ENCODE data around the gene ANXA9.

Gene ANXA9

GRCh38 chr1:151043163-151043562, 61.1 kb downstream of the ANXA9 start:
- POLR2A ChIA-PET, result interaction anchor here (0.6 kb wide), 1 partner anchor 64 kb away, joined by 3 read pairs; no protein-coding TSS in a partner anchor
- no peak for TF ChIP-seq ZNF10 (tag by site-specific recombination; IDR thresholded peaks at IDR 0.05)
- no peak for TF ChIP-seq TRIM28 (IDR thresholded peaks at IDR 0.05; ENCODE audit: borderline replicate concordance, low read length)
- no peak for TF ChIP-seq ZNF510 (tag by site-specific recombination; IDR thresholded peaks at IDR 0.05; ENCODE audit: insufficient replicate concordance)
- no peak for TF ChIP-seq ZBTB20 (tag by site-specific recombination; IDR thresholded peaks at IDR 0.05)
- no peak for TF ChIP-seq ZNF514 (tag by site-specific recombination; IDR thresholded peaks at IDR 0.05)
- TF ChIP-seq ZNF266 (tag by site-specific recombination; IDR thresholded peaks at IDR 0.05; ENCODE audit: low read depth), result no peak
- no peak for TF ChIP-seq ZNF311 (tag by site-specific recombination; IDR thresholded peaks at IDR 0.05; ENCODE audit: borderline replicate concordance)
- TF ChIP-seq, protein P1, sequence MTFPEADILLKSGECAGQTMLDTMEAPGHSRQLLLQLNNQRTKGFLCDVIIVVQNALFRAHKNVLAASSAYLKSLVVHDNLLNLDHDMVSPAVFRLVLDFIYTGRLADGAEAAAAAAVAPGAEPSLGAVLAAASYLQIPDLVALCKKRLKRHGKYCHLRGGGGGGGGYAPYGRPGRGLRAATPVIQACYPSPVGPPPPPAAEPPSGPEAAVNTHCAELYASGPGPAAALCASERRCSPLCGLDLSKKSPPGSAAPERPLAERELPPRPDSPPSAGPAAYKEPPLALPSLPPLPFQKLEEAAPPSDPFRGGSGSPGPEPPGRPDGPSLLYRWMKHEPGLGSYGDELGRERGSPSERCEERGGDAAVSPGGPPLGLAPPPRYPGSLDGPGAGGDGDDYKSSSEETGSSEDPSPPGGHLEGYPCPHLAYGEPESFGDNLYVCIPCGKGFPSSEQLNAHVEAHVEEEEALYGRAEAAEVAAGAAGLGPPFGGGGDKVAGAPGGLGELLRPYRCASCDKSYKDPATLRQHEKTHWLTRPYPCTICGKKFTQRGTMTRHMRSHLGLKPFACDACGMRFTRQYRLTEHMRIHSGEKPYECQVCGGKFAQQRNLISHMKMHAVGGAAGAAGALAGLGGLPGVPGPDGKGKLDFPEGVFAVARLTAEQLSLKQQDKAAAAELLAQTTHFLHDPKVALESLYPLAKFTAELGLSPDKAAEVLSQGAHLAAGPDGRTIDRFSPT (tag by site-specific recombination; IDR thresholded peaks at IDR 0.05), result no peak
- TF ChIP-seq ZNF223 (tag by site-specific recombination; IDR thresholded peaks at IDR 0.05), result no peak
- no peak for TF ChIP-seq BCL11A (tag by site-specific recombination; IDR thresholded peaks at IDR 0.05; ENCODE audit: low read depth)
- TF ChIP-seq, protein P2, sequence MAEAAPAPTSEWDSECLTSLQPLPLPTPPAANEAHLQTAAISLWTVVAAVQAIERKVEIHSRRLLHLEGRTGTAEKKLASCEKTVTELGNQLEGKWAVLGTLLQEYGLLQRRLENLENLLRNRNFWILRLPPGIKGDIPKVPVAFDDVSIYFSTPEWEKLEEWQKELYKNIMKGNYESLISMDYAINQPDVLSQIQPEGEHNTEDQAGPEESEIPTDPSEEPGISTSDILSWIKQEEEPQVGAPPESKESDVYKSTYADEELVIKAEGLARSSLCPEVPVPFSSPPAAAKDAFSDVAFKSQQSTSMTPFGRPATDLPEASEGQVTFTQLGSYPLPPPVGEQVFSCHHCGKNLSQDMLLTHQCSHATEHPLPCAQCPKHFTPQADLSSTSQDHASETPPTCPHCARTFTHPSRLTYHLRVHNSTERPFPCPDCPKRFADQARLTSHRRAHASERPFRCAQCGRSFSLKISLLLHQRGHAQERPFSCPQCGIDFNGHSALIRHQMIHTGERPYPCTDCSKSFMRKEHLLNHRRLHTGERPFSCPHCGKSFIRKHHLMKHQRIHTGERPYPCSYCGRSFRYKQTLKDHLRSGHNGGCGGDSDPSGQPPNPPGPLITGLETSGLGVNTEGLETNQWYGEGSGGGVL (tag by site-specific recombination; IDR thresholded peaks at IDR 0.05), result no peak
- no peak for TF ChIP-seq ZNF629 (tag by site-specific recombination; IDR thresholded peaks at IDR 0.05)
- TF ChIP-seq ZNF501 (tag by site-specific recombination; IDR thresholded peaks at IDR 0.05), result no peak
- no peak for TF ChIP-seq ZNF157 (tag by site-specific recombination; IDR thresholded peaks at IDR 0.05)
- no peak for TF ChIP-seq ZFP41 (tag by site-specific recombination; IDR thresholded peaks at IDR 0.05; ENCODE audit: borderline replicate concordance)
- H3K4me1 ChIP-seq (ENCODE audit: control insufficient read depth, insufficient read depth, low read length), result no peaks in the 10 kb centered on the region
- no peak overlapping the region for H3K27ac ChIP-seq (ENCODE audit: extremely low read depth, low read depth, low read length)
- CTCF ChIA-PET, result interaction anchor here (0.5 to 1.6 kb wide), 3 partner anchors 18 to 50 kb away, joined by 3 to 7 read pairs (median 3); no protein-coding TSS in a partner anchor
- no peak overlapping the region for H3K4me3 ChIP-seq (ENCODE audit: low read depth, low read length)
- no peaks in the 10 kb centered on the region for H3K9me3 ChIP-seq (ENCODE audit: control insufficient read depth, insufficient read depth, low read depth, low read length)
- peaks cover 0 to 8% of the 10 kb centered on the region in 2 experiments; a peak in 2 of 3 replicates for H3K36me3 ChIP-seq (ENCODE audit: control insufficient read depth in 2 of 2, insufficient read depth in 1 of 2, low read length in 2 of 2)
